ENCODE results near the gene RHO. TPM values are rescaled to one million over a fixed set of nuclear protein-coding genes. Genes with fewer than 3 reads are reported as not detected.
"Not testable (repeated sequence)": the region's sequence is repeated elsewhere in the genome, so short reads cannot be mapped to it uniquely, and the experiment has no call there.

Gene RHO
- total RNA-seq, 1 experiment from 2014 or later: not detected

GRCh38 chr3:129535075-129535474 is 6.6 kb downstream of the RHO start:
- in situ Hi-C loops (cut with HindIII; ENCODE audit: low sequenced_read_pairs): no loop called here
- DNase-seq (ENCODE audit: low spot score): no peak

DNA sequence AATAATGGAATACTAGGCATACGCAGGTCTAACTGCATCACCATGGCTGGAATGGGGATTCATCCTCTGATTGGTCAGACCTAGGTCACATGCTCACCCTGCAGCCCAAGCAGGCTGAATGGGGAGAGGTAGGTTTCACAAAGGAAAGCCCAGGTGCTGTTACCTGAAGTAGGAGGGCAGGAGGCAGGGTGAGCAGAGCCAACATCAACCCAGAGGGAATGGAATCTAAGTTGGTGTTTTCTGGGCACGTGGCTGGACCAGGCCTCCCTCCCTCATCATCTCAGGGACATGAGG is 7.9 kb downstream of the RHO start:
- DNase-seq (ENCODE audit: low spot score): no peak
- in situ Hi-C loops (cut with HindIII; ENCODE audit: low sequenced_read_pairs): no loop called here

- no peak for DNase-seq (ENCODE audit: low spot score)
- in situ Hi-C loops (cut with HindIII; ENCODE audit: low sequenced_read_pairs): no loop called here
Measured at GRCh38 chr3:129536804-129537203, 8.4 kb downstream of the RHO start.

GRCh38 chr3:129539206-129539605 is 10.8 kb downstream of the RHO start:
- in situ Hi-C loops (cut with HindIII; ENCODE audit: low sequenced_read_pairs): no loop called here
- DNase-seq (ENCODE audit: low spot score): no peak

DNA sequence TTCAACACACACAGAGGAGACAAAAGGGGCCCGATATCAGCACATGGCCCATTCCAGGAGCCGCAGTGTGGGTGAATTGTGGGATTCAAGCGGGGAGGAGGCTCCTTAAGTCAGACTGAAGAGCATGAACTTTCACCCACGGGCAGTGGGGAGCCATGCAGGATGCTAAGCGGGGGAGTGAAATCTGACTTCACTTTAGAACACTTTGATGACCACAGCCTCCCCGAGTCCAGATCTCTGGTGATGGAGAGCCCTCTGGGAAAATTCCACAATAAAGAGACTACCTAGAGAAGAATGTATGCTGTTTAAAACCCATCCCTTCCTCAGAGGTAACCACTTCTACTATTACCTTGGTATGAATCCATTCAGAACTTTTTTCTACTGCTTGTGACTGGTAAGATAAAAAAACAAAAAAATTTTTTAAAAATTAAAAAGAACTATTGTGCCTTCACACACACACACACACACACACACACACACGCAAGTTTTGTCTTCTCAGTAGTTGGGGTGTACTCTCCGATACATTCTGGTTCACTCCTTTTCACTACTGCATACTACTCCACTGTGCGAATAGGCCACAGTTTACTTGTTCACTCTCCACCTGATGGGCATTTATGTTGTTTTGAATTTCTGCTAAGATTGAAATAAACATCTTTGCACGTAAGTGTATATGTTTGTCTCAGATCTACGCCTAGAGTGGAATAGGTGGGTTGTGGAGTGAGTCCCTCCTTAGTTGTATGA is 12.5 kb downstream of the RHO start:
- DNase-seq (ENCODE audit: low spot score): no peak
- in situ Hi-C loops (cut with HindIII; ENCODE audit: low sequenced_read_pairs): no loop called here

GRCh38 chr3:129542747-129543146 is 14.3 kb downstream of the RHO start:
- in situ Hi-C loops (cut with HindIII; ENCODE audit: low sequenced_read_pairs): no loop called here
- no peak for DNase-seq (ENCODE audit: low spot score)

DNA sequence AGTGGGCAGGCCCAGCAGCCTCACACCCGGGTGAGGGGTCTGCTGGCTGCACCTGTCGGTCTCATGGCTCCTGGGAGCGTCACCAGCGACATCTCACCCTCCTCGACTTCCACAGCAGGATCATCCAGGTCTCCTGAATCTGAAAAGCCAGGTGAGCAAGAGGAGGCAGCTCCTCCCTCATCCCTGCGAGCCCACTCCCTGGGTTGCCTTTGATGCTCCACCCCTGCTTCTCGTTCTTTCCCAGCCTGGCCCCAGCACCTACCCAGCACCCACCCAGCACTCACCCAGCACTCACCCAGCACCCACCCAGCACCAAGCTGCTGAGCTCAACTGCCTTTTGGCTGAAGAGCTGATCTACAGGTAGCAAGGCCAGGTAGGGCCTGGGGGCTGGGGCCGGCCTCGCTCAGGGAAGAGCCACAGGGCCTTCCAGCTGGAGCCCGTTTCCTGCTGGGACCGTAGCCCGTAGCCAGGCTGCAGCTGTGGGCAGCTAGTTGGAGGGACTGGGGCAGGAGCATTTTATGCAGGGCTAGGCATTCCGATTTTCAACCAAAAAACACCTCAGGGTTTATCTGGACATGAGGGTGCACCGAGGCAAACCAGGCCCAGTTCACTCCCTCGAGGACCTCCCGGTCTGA is 14.8 kb downstream of the RHO start, which contains the start of gene H1-8:
Gene H1-8, plus strand, starts transcription at position 20 of the 635 bp plus-strand sequence. Its CDS starts 44 bp downstream, at position 64.
- DNase-seq (ENCODE audit: low spot score): no peak
- in situ Hi-C loops (cut with HindIII; ENCODE audit: low sequenced_read_pairs): no loop called here

DNA sequence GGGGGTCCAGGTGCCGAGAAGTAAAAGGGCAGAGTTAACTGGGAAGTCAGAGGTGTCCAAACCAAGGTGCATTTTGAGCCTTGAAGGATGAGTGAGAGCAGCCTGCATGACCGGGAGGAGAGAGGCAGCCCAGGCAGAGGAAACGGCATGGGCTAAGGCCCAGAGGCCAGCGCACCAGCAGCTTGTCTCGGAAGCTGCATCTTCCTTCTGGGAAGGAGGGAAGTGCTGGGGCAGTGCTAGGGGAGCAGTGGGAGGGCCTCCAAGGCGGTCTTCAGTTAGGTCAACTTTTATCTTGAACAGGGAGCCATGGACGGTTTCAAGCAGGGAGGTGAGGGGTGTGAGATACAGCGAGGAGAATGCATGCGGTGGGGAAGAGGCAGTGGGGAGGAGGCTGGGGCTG is 15.6 kb downstream of the RHO start:
- in situ Hi-C loops (cut with HindIII; ENCODE audit: low sequenced_read_pairs): no loop called here

GRCh38 chr3:129545951-129546350 is 17.5 kb downstream of the RHO start:
- in situ Hi-C loops (cut with HindIII; ENCODE audit: low sequenced_read_pairs): not testable (repeated sequence)

More for the DNA sequence above, 15.6 kb downstream of the RHO start:
- DNase-seq (ENCODE audit: low spot score): no peak

DNA sequence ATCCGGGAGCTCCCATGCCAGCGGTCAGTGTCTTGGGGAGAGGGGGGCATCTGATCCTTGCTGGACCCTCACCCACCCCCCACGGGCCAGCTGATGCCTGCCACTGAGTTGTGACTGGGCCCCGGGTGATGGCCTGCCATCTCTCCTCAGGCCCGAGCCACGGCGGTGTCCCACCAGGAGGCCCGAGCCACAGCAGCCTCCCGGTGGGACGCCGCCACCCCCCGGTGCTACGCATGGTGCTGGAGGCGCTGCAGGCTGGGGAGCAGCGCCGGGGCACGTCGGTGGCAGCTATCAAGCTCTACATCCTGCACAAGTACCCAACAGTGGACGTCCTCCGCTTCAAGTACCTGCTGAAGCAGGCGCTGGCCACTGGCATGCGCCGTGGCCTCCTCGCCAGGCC is 18.8 kb downstream of the RHO start:
- in situ Hi-C loops (cut with HindIII; ENCODE audit: low sequenced_read_pairs): no loop called here
- no peak for DNase-seq (ENCODE audit: low spot score)

More at GRCh38 chr3:129545951-129546350, 17.5 kb downstream of the RHO start:
- DNase-seq (ENCODE audit: low spot score): not testable (repeated sequence)

- in situ Hi-C loops (cut with HindIII; ENCODE audit: low sequenced_read_pairs): no loop called here
- DNase-seq (ENCODE audit: low spot score): no peak
Measured at GRCh38 chr3:129548104-129548965, 19.9 kb downstream of the RHO start.

DNA sequence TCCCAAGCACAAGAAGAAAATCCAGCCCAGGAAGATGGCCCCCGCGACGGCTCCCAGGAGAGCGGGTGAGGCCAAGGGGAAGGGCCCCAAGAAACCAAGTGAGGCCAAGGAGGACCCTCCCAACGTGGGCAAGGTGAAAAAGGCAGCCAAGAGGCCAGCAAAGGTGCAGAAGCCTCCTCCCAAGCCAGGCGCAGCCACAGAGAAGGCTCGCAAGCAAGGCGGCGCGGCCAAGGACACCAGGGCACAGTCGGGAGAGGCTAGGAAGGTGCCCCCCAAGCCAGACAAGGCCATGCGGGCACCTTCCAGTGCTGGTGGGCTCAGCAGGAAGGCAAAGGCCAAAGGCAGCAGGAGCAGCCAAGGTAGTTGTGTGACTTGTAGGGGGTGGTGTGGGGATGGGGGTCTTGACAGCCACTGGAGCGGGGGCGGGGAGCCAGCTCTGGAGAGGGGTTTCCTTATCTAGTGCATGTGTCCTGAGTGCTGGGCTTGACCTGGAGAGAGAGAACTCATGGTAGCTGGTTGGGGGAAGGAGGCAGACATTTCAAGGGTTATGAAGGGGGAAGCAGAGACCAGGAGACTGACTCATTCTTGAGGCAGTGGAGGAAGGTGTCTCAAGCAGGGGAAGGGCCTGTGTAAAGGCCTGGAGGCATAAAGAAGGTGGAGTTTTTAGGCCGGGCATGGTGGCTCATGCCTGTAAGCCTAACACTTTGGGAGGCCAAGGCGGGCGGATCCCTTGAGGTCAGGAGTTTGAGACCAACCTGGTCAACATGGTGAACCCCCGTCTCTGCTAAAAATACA is 20.8 kb downstream of the RHO start:
- no peak for DNase-seq (ENCODE audit: low spot score)

DNA sequence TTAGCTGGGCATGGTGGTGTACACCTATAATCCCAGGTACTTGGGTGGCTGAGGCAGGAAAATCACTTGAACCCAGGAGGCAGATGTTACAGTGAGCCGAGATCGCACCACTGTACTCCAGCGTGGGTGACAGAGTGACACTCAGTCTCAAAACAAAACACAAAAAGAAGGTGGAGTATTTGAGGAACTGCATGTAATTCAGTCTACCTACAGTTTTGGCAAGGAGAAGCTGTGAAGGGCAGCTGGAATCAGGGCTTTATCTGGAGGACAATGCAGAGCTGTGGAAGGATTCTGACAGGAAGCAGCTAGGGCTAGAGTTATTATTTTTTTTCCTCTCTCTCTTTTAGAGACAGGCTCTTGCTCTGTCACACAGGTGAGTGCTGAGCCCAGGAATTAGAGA is 21.4 kb downstream of the RHO start:
- no peak for DNase-seq (ENCODE audit: low spot score)
- in situ Hi-C loops (cut with HindIII; ENCODE audit: low sequenced_read_pairs): no loop called here

More for the DNA sequence above, 20.8 kb downstream of the RHO start:
- in situ Hi-C loops (cut with HindIII; ENCODE audit: low sequenced_read_pairs): no loop called here

- peak; percentile 16 for DNase-seq (ENCODE audit: low spot score)
- in situ Hi-C loops (cut with HindIII; ENCODE audit: low sequenced_read_pairs): no loop called here
Measured at GRCh38 chr3:129552287-129553050, 24.0 kb downstream of the RHO start.

DNA sequence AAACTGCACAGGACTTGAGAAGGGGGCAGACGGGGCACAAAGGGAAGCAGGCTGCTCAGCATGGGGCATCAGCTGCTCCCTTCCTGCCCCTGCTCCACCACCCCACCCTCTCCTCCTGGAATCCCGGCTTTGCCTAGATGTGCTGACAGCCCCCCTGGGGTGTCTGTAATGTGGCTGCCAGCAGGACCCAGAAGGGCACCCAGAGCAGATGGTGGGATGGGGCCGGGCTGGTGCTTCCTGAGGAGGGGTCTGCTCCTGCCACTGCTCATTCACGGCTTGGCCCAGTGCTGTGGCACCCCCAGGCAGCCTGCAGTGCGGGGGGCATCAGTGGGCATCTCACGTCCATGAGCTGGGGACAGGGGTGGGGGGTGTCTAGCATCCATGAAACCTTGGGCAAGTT is 24.7 kb downstream of the RHO start:
- in situ Hi-C loops (cut with HindIII; ENCODE audit: low sequenced_read_pairs): no loop called here
- no peak for DNase-seq (ENCODE audit: low spot score)

- in situ Hi-C loops (cut with HindIII; ENCODE audit: low sequenced_read_pairs): no loop called here
- no peak for DNase-seq (ENCODE audit: low spot score)
Measured at GRCh38 chr3:129553719-129554118, 25.3 kb downstream of the RHO start.

DNA sequence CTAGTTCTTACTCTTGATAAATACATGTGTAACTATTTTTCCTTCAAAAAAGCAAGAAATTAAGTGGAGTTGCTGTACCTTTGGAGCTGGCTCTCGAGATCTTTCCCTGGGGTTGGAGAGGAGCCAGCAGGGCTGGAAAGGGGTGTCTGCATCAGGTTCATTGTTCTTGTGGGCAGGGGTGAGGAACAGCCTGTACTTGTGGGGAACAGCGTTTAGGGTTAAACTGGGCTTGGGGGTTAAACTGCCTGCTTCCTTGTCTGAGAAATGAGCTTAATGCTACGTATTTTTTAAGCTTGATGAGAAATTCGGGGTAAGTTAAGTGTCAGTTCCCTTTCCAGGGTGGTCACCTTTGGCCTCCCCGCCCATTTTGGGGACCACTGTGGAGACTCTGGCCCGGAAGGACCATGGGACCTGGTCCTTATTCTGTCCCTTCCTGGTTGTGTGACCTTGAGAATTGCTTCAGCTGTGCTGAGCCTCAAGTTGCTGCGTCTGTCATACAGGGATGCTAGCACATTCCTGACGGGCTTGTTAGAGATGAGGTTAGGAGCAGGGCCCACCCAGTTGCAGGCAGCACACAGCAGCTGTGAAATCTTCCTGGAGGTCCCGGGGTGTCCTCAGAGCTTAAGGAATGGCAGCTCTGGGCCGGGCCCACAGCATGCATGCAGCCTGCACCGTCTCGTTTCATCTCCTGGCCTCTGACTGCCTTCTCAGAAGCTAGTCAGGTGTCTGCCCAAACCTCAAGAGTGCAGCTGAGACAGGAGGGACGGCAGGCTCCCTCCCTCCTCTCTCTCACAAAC is 26.1 kb downstream of the RHO start:
- in situ Hi-C loops (cut with HindIII; ENCODE audit: low sequenced_read_pairs): no loop called here
- DNase-seq (ENCODE audit: low spot score): no peak

DNA sequence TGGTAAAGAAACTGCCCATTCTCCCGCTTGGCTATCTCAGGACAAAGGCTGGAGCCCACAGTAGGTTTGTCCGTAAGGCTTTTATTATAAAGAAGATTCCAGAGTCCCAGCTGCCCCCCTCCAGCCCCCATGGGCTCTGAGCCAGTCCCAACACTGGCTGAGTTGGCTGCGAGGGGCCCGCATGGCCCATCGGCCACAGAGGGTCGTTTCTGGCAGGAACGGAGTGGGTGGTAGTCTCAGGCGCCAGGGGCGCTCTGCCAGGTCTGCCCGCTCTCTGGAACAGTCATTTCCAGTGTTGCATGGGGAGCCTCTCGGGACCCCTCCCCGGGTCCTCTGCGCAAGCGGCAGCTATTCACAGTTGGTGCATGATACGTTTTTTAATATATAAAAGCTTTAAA is 26.7 kb downstream of the RHO start:
- in situ Hi-C loops (cut with HindIII; ENCODE audit: low sequenced_read_pairs): no loop called here
- DNase-seq (ENCODE audit: low spot score): no peak
